ENCODE data around the gene TMEM168.

Gene TMEM168

GRCh38 chr7:112781558-112781957 lies 8.6 kb downstream of the TMEM168 start:
- Histone ChIP-seq H3K4me1 (ENCODE audit: control insufficient read depth, insufficient read depth, low read length) (no peaks in the 10 kb centered on the region), H3K9ac (ENCODE audit: low read length) (no peak overlapping the region), H3K27me3 (ENCODE audit: control insufficient read depth, insufficient read depth, low read length) (no peaks in the 10 kb centered on the region), H3K36me3 (ENCODE audit: control insufficient read depth, insufficient read depth, low read length) (peaks cover 10% of the 10 kb centered on the region; the same call in 1 of the 2 replicates), H3K27ac (ENCODE audit: low read depth, low read length) (no peak overlapping the region), H3K9me3 (ENCODE audit: control insufficient read depth, insufficient read depth, low read depth, low read length) (no peaks in the 10 kb centered on the region), H3K4me3 (ENCODE audit: low read depth, low read length) (no peak overlapping the region)

- no peak overlapping the region for H3K9ac ChIP-seq (ENCODE audit: low read length)
- H3K4me1 ChIP-seq (ENCODE audit: control insufficient read depth, insufficient read depth, low read length), result no peaks in the 10 kb centered on the region
- no peak overlapping the region for H3K4me3 ChIP-seq (ENCODE audit: low read depth, low read length)
- no peak overlapping the region for H3K27ac ChIP-seq (ENCODE audit: low read depth, low read length)
- no peaks in the 10 kb centered on the region for H3K9me3 ChIP-seq (ENCODE audit: control insufficient read depth, insufficient read depth, low read depth, low read length)
- H3K27me3 ChIP-seq (ENCODE audit: control insufficient read depth, insufficient read depth, low read length), result no peaks in the 10 kb centered on the region
- H3K36me3 ChIP-seq (ENCODE audit: control insufficient read depth, insufficient read depth, low read length), result peaks cover 10% of the 10 kb centered on the region; the same call in 1 of the 2 replicates
These were observed 9.1 kb downstream of the TMEM168 start for GRCh38 chr7:112781110-112781509.

- no peaks in the 10 kb centered on the region for H3K27me3 ChIP-seq (ENCODE audit: control insufficient read depth, insufficient read depth, low read length)
- H3K9me3 ChIP-seq (ENCODE audit: control insufficient read depth, insufficient read depth, low read depth, low read length), result no peaks in the 10 kb centered on the region
- H3K36me3 ChIP-seq (ENCODE audit: control insufficient read depth, insufficient read depth, low read length), result peaks cover 10% of the 10 kb centered on the region; the same call in 1 of the 2 replicates
- no peaks in the 10 kb centered on the region for H3K4me1 ChIP-seq (ENCODE audit: control insufficient read depth, insufficient read depth, low read length)
- H3K4me3 ChIP-seq (ENCODE audit: low read depth, low read length), result no peak overlapping the region
- H3K27ac ChIP-seq (ENCODE audit: low read depth, low read length), result no peak overlapping the region
- no peak overlapping the region for H3K9ac ChIP-seq (ENCODE audit: low read length)
These were observed 10.5 kb downstream of the TMEM168 start for GRCh38 chr7:112779667-112780066.

- Histone ChIP-seq H3K9ac (ENCODE audit: low read length) (no peak overlapping the region), H3K4me1 (ENCODE audit: control insufficient read depth, insufficient read depth, low read length) (no peaks in the 10 kb centered on the region), H3K36me3 (ENCODE audit: control insufficient read depth, insufficient read depth, low read length) (peaks cover 3% of the 10 kb centered on the region; the same call in 1 of the 2 replicates), H3K27me3 (ENCODE audit: control insufficient read depth, insufficient read depth, low read length) (no peaks in the 10 kb centered on the region), H3K4me3 (ENCODE audit: low read depth, low read length) (no peak overlapping the region), H3K27ac (ENCODE audit: low read depth, low read length) (no peak overlapping the region), H3K9me3 (ENCODE audit: control insufficient read depth, insufficient read depth, low read depth, low read length) (no peaks in the 10 kb centered on the region)
These were observed 12.8 kb downstream of the TMEM168 start for GRCh38 chr7:112777406-112777805.

- H3K4me1 ChIP-seq (ENCODE audit: control insufficient read depth, insufficient read depth, low read length), result no peaks in the 10 kb centered on the region
- no peaks in the 10 kb centered on the region for H3K27me3 ChIP-seq (ENCODE audit: control insufficient read depth, insufficient read depth, low read length)
- H3K36me3 ChIP-seq (ENCODE audit: control insufficient read depth, insufficient read depth, low read length), result peaks cover 3% of the 10 kb centered on the region; the same call in 1 of the 2 replicates
- H3K27ac ChIP-seq (ENCODE audit: low read depth, low read length), result no peak overlapping the region
- H3K9ac ChIP-seq (ENCODE audit: low read length), result no peak overlapping the region
- H3K9me3 ChIP-seq (ENCODE audit: control insufficient read depth, insufficient read depth, low read depth, low read length), result no peaks in the 10 kb centered on the region
- no peak overlapping the region for H3K4me3 ChIP-seq (ENCODE audit: low read depth, low read length)
These were observed 19.0 kb downstream of the TMEM168 start for GRCh38 chr7:112771166-112771565.

- peaks cover 3% of the 10 kb centered on the region; the same call in 1 of the 2 replicates for H3K36me3 ChIP-seq (ENCODE audit: control insufficient read depth, insufficient read depth, low read length)
- H3K27me3 ChIP-seq (ENCODE audit: control insufficient read depth, insufficient read depth, low read length), result no peaks in the 10 kb centered on the region
- no peak overlapping the region for H3K9ac ChIP-seq (ENCODE audit: low read length)
- peak overlapping the region; percentile 51 for H3K27ac ChIP-seq (ENCODE audit: low read depth, low read length)
- no peaks in the 10 kb centered on the region for H3K9me3 ChIP-seq (ENCODE audit: control insufficient read depth, insufficient read depth, low read depth, low read length)
- no peaks in the 10 kb centered on the region for H3K4me1 ChIP-seq (ENCODE audit: control insufficient read depth, insufficient read depth, low read length)
- H3K4me3 ChIP-seq (ENCODE audit: low read depth, low read length), result no peak overlapping the region
These were observed 20.1 kb downstream of the TMEM168 start for GRCh38 chr7:112770051-112770450.

- Histone ChIP-seq H3K9me3 (ENCODE audit: control insufficient read depth, insufficient read depth, low read depth, low read length) (no peaks in the 10 kb centered on the region), H3K9ac (ENCODE audit: low read length) (no peak overlapping the region), H3K36me3 (ENCODE audit: control insufficient read depth, insufficient read depth, low read length) (no peaks in the 10 kb centered on the region), H3K4me1 (ENCODE audit: control insufficient read depth, insufficient read depth, low read length) (no peaks in the 10 kb centered on the region), H3K4me3 (ENCODE audit: low read depth, low read length) (no peak overlapping the region), H3K27ac (ENCODE audit: low read depth, low read length) (no peak overlapping the region), H3K27me3 (ENCODE audit: control insufficient read depth, insufficient read depth, low read length) (no peaks in the 10 kb centered on the region)
These were observed 25.1 kb downstream of the TMEM168 start for GRCh38 chr7:112765105-112765504.

- Histone ChIP-seq H3K27me3 (ENCODE audit: control insufficient read depth, insufficient read depth, low read length) (no peaks in the 10 kb centered on the region), H3K4me3 (ENCODE audit: low read depth, low read length) (no peak overlapping the region), H3K36me3 (ENCODE audit: control insufficient read depth, insufficient read depth, low read length) (no peaks in the 10 kb centered on the region), H3K9me3 (ENCODE audit: control insufficient read depth, insufficient read depth, low read depth, low read length) (no peaks in the 10 kb centered on the region), H3K27ac (ENCODE audit: low read depth, low read length) (no peak overlapping the region), H3K4me1 (ENCODE audit: control insufficient read depth, insufficient read depth, low read length) (no peaks in the 10 kb centered on the region), H3K9ac (ENCODE audit: low read length) (no peak overlapping the region)
These were observed 26.2 kb downstream of the TMEM168 start for GRCh38 chr7:112763996-112764395.

GRCh38 chr7:112763298-112763697 lies 26.9 kb downstream of the TMEM168 start:
- Histone ChIP-seq H3K9me3 (ENCODE audit: control insufficient read depth, insufficient read depth, low read depth, low read length) (no peaks in the 10 kb centered on the region), H3K4me1 (ENCODE audit: control insufficient read depth, insufficient read depth, low read length) (no peaks in the 10 kb centered on the region)

GRCh38 chr7:112759905-112760304 lies 30.3 kb downstream of the TMEM168 start:
- Histone ChIP-seq H3K36me3 (ENCODE audit: control insufficient read depth, insufficient read depth, low read length) (no peaks in the 10 kb centered on the region), H3K4me3 (ENCODE audit: low read depth, low read length) (no peak overlapping the region), H3K27ac (ENCODE audit: low read depth, low read length) (no peak overlapping the region), H3K27me3 (ENCODE audit: control insufficient read depth, insufficient read depth, low read length) (no peaks in the 10 kb centered on the region), H3K4me1 (ENCODE audit: control insufficient read depth, insufficient read depth, low read length) (no peaks in the 10 kb centered on the region), H3K9ac (ENCODE audit: low read length) (no peak overlapping the region), H3K9me3 (ENCODE audit: control insufficient read depth, insufficient read depth, low read depth, low read length) (no peaks in the 10 kb centered on the region)

More at GRCh38 chr7:112763298-112763697, 26.9 kb downstream of the TMEM168 start:
- Histone ChIP-seq H3K9ac (ENCODE audit: low read length) (no peak overlapping the region), H3K27me3 (ENCODE audit: control insufficient read depth, insufficient read depth, low read length) (no peaks in the 10 kb centered on the region), H3K27ac (ENCODE audit: low read depth, low read length) (no peak overlapping the region), H3K4me3 (ENCODE audit: low read depth, low read length) (no peak overlapping the region), H3K36me3 (ENCODE audit: control insufficient read depth, insufficient read depth, low read length) (no peaks in the 10 kb centered on the region)

GRCh38 chr7:112757337-112757736 lies 32.9 kb downstream of the TMEM168 start:
- H3K9ac ChIP-seq (ENCODE audit: low read length), result no peak overlapping the region
- no peaks in the 10 kb centered on the region for H3K27me3 ChIP-seq (ENCODE audit: control insufficient read depth, insufficient read depth, low read length)
- no peaks in the 10 kb centered on the region for H3K9me3 ChIP-seq (ENCODE audit: control insufficient read depth, insufficient read depth, low read depth, low read length)
- no peak overlapping the region for H3K4me3 ChIP-seq (ENCODE audit: low read depth, low read length)
- no peaks in the 10 kb centered on the region for H3K4me1 ChIP-seq (ENCODE audit: control insufficient read depth, insufficient read depth, low read length)
- H3K36me3 ChIP-seq (ENCODE audit: control insufficient read depth, insufficient read depth, low read length), result no peaks in the 10 kb centered on the region
- no peak overlapping the region for H3K27ac ChIP-seq (ENCODE audit: low read depth, low read length)

GRCh38 chr7:112753298-112753697 lies 36.9 kb downstream of the TMEM168 start:
- no peaks in the 10 kb centered on the region for H3K4me1 ChIP-seq (ENCODE audit: control insufficient read depth, insufficient read depth, low read length)
- no peak overlapping the region for H3K4me3 ChIP-seq (ENCODE audit: low read depth, low read length)
- H3K36me3 ChIP-seq (ENCODE audit: control insufficient read depth, insufficient read depth, low read length), result no peaks in the 10 kb centered on the region
- H3K9ac ChIP-seq (ENCODE audit: low read length), result no peak overlapping the region
- H3K27me3 ChIP-seq (ENCODE audit: control insufficient read depth, insufficient read depth, low read length), result no peaks in the 10 kb centered on the region
- no peaks in the 10 kb centered on the region for H3K9me3 ChIP-seq (ENCODE audit: control insufficient read depth, insufficient read depth, low read depth, low read length)
- no peak overlapping the region for H3K27ac ChIP-seq (ENCODE audit: low read depth, low read length)
